GM21619 (cell line): ENCODE results near the gene GATA2.
A peak's percentile ranks its signal among the peaks of the same experiment; 100 is the strongest.

Source experiments
- ATAC-seq: cut with Tn5 transposase; IDR thresholded peaks from one replicate; pipeline ENCODE4 v1.9.1; 2021; ENCODE audit not compliant: unreplicated experiment

GATA2 gene

GRCh38 chr3:128458746-128459460, 34.1 kb downstream of the GATA2 start:
- ATAC-seq: no peak

GRCh38 chr3:128457937-128458336, 35.1 kb downstream of the GATA2 start:
- ATAC-seq: no peak

- ATAC-seq: no peak
Observed at GRCh38 chr3:128456776-128457715, 36.0 kb downstream of the GATA2 start.

- ATAC-seq: no peak
Observed at GRCh38 chr3:128455786-128456748, 36.9 kb downstream of the GATA2 start.

DNA sequence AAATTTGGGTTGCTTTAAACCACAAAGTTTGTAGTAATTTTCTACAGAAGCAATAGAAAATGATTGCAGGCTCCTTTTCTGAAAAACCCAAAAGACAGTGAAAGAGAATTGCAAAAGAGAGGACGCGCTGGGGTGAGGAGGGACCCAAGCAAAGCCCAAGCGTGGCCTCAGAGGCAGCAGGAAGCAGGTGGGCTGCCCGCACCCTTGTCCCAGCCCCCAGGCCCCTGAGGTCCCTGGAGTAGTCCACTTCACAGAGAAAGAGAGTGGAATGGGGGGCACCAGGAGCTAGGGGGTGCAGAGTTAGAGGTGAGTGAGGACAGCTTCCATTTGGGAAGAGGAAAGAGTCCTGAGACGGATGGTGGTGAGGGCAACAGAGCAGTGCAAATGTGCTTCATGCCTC, 37.9 kb downstream of the GATA2 start:
- ATAC-seq: no peak

- ATAC-seq: no peak
Observed at GRCh38 chr3:128454310-128454618, 38.7 kb downstream of the GATA2 start.

DNA sequence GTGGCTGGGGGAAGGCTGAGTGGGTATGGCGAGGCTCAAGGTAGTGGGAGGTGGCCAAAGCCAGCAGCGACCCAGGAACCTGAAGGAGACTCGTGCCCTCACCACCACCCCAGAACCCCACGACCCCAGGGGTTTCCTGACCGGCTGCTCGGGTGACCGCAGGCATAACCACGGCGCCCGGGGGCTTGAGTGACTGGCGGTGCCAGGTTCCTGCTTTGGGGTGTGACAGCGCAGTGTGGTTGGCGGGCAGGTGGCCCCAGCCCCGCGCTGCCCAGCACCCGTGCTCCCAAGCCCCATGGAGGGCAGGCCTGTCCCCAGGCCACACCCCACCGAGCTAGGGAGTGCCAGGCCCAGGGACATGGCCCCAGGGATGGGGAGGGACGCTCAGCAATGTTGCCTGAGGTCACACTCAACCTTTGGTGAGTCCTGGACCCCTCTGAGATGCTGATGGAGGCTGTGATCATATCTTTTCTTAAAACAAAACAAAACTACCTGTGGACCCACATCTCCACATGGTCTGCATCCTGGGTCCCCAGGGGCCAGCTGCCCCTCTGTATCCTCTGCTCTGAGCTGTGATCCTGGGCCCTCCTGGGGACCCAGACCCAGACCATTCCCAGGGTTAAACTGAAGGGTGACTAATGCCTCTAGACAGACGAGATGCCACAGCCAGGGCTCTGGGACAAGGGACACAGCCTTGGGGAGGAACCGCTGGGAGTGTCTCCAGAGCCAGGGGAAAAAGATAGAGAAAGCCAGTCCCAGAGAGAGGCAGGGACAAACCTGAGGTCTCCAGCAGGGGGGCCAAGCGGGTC, 39.3 kb downstream of the GATA2 start:
- ATAC-seq: no peak

GRCh38 chr3:128452678-128453275, 40.2 kb downstream of the GATA2 start:
- ATAC-seq: no peak

DNA sequence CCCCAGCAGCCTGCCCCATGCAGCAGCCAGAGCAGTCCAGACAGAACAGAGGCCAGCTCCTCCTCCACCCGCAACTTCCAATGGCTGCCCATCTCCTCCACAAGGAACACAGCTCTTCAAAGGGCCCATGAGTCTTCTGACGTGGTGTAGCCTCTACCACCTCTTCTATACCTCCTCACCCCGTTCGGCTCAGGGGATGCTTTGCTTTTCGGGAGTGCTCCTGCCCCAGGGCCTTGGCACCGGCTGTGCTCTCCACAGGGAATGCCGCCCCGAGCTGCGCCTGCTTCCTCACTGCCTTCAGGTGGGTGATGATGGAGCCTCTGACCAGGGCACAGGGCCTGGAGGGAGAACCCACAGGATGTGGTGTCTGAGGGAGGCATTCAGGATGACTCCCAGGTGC, 40.9 kb downstream of the GATA2 start:
- ATAC-seq: no peak

DNA sequence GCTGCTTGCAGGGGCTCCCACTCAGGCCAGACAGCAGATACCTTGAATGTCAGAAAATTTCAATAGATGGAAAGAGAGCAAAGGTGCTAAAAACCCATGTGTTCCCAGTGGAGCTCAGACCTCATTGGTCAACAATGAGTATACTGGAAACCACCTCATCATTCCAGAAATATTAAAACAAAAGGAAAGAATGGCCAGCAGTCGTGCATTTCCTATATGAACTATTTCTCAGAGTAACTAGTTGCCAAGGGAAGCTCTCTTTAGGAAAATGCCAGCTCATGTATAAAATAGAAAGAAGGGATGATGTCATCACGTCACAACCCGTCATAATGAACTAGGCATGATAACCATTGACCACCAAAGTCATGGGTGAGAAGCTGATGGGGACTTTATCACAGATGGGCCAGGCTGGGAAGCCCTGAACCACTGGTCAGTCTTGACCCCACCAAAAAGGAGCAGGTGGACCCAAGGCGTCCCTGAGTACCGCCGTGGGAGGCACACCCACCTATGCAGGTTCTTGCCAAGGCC, 43.8 kb downstream of the GATA2 start:
- no peak for ATAC-seq

GRCh38 chr3:128448491-128448890, 44.5 kb downstream of the GATA2 start:
- no peak for ATAC-seq

DNA sequence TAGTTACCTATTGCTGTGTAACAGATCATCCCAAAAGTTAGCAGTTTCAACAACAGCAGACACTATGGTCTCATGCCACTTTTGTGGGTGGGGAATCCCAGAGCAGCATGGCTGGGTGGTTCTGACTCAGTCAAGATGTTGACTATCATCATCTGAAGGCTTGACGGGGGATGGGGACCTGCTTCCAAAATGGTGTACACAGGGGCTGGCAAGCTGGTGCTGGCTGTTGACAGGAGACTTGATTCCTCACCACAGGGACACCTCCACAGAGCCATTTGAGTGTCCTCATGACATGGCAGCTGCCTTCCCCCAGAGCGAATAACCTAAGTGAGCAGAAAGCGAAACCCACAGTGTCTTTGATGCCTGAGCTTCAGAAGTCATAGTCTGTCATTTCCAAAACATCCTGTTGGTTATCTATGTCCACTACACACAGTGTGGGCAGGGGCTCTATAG, 45.4 kb downstream of the GATA2 start:
- peak; percentile 65 for ATAC-seq

DNA sequence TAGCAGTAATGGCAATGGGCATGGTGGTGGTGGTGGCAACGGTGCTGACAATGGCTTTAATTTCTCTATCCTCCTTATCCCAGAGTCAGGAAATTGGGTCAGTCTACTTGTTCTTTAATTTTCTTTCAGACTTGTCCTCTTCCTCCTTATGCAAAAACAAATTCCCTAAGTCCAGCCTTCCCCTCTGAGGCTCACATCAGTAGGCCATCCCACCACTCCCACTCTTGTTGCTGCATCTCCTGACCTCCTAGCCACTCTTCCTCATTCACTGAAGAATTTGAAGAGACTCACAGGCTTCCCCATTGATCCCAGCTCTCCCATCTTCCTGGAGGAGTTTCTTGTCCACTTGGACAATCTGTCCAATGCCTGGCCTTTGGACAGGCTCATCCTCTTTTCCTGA, 46.2 kb downstream of the GATA2 start:
- no peak for ATAC-seq

DNA sequence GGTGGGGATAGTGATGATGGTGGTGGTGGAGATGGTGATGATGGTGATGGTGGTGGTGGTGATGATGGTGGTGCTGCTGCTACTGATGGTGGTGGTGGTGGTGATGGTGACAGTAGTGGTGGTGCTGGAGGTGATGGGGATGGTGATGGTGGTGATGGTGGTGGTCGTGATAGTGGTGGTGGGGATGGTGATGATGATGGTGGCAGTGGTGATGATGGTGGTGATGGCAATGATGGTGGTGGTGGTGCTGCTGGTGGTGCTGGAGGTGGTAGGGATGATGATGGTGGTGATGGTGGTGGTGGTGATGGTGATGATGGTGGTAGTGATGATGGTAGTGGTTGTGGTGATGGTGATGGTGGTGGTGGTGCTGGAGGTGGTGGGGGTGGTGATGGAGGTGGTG, 47.6 kb downstream of the GATA2 start:
- ATAC-seq: no peak

GRCh38 chr3:128443771-128444170, 49.2 kb downstream of the GATA2 start:
- no peak for ATAC-seq

- no peak for ATAC-seq
Observed at GRCh38 chr3:128442949-128443348, 50.1 kb downstream of the GATA2 start.

- no peak for ATAC-seq
Observed at GRCh38 chr3:128442070-128442469, 50.9 kb downstream of the GATA2 start.

GRCh38 chr3:128439226-128439625, 53.8 kb downstream of the GATA2 start:
- ATAC-seq: no peak

DNA sequence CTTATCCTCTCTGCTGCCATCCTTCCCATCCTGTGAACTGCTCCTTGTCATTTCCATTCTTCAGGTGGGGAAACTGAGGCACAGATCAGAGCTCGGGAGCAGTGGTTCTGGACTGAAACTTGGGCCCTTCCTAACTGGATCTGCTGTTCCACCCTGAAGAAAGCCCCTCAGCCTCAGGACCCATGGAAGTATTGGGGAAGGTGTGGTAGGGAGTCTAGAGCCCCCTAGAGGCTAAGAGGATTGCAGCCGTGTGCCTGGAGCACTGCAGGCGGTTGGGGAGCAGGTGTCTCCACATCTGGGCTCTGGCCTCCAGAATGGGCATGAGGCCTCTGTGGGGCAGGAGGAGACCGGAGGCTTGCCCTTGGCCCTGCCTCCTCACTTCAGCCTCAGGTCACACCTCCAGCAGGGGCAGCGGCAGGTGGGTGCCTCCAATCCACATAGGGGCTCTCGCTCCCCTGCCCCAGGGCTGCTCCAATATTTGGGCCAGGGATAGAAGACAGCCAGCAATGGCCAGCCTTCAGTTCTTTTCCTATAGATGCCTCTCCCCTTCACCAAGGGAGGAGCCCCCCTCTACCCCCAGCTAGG, 54.4 kb downstream of the GATA2 start:
- ATAC-seq: no peak
